ENCODE data around the gene ANKMY1.

The ANKMY1 gene

DNA sequence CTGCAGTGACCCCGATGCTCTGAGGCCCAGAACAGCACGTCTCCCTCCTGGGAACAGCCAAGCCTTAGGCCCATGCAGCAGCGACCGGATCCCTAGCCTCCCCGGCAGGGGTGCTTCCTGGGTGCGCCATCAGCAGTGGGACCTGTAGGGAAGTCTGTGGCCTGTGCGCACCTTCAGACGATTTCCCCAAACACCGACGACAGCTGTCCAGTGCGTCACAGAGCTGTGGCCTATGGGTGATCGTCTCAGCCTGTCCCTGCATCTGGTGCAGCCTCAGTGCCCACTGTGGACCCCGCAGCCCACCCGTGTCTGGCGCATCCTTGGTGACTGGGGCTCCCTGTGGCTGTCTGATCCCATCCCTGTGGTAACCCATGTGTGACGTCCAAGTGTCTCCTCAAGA lies 113.3 kb downstream of the ANKMY1 start:
- TF ChIP-seq, protein P1, sequence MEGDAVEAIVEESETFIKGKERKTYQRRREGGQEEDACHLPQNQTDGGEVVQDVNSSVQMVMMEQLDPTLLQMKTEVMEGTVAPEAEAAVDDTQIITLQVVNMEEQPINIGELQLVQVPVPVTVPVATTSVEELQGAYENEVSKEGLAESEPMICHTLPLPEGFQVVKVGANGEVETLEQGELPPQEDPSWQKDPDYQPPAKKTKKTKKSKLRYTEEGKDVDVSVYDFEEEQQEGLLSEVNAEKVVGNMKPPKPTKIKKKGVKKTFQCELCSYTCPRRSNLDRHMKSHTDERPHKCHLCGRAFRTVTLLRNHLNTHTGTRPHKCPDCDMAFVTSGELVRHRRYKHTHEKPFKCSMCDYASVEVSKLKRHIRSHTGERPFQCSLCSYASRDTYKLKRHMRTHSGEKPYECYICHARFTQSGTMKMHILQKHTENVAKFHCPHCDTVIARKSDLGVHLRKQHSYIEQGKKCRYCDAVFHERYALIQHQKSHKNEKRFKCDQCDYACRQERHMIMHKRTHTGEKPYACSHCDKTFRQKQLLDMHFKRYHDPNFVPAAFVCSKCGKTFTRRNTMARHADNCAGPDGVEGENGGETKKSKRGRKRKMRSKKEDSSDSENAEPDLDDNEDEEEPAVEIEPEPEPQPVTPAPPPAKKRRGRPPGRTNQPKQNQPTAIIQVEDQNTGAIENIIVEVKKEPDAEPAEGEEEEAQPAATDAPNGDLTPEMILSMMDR (conservative IDR thresholded peaks at IDR 0.05; ENCODE audit: control insufficient read depth, insufficient read depth, low read depth, low read length) = no peak
- H3K4me3 ChIP-seq (ENCODE audit: control insufficient read depth, low read depth, low read length) = no peak overlapping the region
- no peak for DNase-seq (ENCODE audit: low read depth)

DNA sequence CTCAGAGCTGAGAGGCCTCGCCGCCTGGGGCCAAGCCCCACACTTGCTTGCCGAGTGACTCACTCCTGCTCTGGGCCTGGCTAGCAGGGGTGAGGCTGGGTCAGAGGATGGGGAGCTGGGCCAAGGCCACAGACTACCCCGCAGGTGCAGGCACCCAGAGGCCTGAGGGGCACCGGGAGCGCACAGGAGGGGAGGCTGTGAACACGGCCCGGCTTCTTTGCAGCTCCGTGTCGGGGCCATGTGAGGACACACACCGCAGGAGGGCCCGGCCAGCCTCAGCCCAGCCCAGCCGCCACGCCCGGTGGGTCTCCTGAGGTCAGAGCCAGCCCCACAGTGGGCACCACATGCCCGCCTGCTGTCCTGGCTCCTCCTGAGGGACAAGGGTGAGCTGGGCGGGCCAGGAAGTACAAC lies 113.9 kb downstream of the ANKMY1 start:
- TF ChIP-seq, protein P1 (conservative IDR thresholded peaks at IDR 0.05; ENCODE audit: control insufficient read depth, insufficient read depth, low read depth, low read length) = no peak
- DNase-seq (ENCODE audit: low read depth) = peak; percentile 29
- H3K4me3 ChIP-seq (ENCODE audit: control insufficient read depth, low read depth, low read length) = no peak overlapping the region

DNA sequence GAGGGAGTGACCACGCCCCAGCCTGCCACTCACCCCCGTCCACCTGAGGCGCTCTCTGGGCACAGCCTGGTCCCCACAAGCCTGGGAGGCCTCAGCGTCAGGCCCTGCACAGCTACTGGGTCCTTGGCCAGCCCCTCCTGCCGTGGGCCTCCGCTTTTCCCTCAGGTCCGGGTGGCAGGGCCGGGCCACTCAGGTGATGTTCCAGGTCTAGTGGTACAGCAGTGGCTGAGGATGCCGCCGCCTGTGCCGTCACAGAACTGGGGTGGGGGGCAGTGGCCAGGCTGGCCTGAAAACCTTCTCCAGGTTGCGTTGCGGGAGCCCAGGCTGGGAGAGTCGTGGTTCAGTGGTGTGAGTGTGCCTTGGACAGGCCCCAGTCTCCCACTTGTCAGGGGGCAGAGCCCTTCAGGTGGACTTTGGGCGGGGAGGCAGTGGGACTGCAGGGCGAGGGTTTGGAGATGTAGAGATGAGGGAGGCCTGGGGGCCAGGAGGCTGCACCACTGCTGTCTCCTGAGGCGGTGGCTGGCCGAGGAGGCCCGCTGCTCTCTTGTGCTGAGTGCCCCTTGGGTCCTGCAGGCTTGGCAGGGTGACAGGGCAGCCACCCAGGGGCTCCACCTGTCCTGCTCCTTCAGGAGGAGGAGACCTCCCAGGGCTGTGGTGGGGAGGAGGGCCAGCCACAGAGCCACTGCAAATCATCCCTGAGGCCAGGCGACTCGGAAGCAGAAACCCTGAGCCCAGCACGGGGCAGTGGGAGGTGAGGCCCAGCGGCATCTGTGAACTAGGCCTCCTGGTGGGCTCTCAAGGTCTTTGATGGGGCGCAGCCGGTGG lies 114.7 kb downstream of the ANKMY1 start:
- no peak overlapping the region for H3K4me3 ChIP-seq (ENCODE audit: control insufficient read depth, low read depth, low read length)
- TF ChIP-seq, protein P1 (conservative IDR thresholded peaks at IDR 0.05; ENCODE audit: control insufficient read depth, insufficient read depth, low read depth, low read length) = no peak
- no peak for DNase-seq (ENCODE audit: low read depth)

DNA sequence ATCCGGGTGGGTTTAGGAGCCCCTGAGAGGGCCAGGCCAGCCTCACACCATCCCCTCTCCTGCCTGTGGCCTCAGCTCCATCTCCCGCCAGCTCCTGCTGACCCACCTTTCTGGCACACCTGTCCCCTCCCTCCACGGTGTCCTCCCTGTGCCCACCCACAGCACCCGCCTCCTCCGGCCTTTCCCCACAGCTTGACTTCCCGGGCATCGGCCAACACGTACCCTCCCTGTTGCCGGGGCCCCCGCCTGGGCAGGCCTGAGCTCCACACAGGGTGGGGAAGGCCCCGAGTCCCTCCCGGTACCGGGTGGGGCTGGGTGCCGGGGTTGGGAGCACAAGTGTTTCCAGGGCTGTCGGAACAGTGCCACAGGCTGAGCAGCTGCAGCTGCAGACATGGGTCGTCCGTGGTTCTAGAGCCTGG lies 115.8 kb downstream of the ANKMY1 start:
- DNase-seq (ENCODE audit: low read depth) = no peak
- H3K4me3 ChIP-seq (ENCODE audit: control insufficient read depth, low read depth, low read length) = no peak overlapping the region
- TF ChIP-seq, protein P1 (conservative IDR thresholded peaks at IDR 0.05; ENCODE audit: control insufficient read depth, insufficient read depth, low read depth, low read length) = no peak

DNA sequence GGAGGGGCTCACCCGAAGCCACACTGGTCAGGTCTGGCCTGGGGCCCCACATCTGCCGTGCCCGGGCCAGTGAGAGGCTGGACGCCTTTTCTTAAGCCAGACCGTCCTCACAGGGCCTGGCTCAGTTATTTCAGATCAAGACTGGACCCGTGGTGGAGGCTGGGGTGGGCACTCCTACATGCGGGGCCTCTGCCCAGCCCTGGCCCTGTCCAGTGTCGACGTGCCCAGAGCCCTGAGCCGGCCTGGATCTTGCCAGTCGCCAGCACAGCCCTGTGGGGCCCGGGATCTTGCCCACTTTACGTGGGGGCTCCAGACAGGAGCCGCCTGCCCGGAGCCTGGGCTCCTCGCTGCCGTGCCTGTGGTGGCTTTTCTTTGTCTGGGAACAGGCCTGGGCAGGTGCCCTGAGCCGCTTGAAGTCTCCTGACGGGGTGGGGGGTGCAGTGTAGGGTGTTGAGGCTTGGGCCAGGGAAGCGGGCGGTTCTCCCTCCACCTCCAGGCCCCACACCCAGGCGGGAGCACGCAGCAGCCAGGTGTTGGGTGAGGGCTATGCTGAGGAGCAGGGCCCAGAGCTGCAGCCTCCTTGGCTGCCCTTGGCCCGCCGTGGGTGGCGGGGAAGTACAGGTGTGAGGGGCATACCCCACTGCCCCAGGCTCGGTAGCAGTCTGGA lies 116.3 kb downstream of the ANKMY1 start:
- TF ChIP-seq, protein P1 (conservative IDR thresholded peaks at IDR 0.05; ENCODE audit: control insufficient read depth, insufficient read depth, low read depth, low read length) = no peak
- DNase-seq (ENCODE audit: low read depth) = no peak
- no peak overlapping the region for H3K4me3 ChIP-seq (ENCODE audit: control insufficient read depth, low read depth, low read length)

DNA sequence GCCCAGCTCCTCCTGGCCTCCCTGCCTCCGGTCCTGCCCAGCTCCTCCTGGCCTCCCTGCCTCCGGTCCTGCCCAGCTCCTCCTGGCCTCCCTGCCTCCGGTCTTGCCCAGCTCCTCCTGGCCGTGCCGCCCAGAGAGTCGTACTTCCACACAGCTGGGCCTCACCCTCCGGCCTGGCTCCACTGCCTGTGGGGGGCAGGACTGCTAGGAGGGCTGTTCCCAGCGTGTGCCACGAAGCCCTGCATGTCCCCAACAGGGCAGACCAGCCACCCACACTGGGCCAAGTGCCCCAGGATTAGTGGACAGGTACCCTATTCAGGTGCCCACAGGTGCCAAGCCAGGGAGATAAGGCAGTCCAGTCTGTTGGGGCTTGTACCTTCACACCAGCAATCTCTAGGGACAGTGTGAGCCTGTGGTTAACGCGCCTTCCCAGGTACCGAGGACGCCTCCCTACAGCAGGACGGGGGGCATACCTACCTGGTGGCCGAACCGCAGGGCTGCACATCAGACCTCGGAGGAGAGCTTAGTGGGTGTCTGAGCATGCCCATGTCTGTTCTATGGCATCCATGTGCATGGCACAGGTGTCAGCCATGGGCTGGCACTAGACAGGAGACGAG lies 117.0 kb downstream of the ANKMY1 start:
- DNase-seq (ENCODE audit: low read depth) = no peak
- TF ChIP-seq, protein P1 (conservative IDR thresholded peaks at IDR 0.05; ENCODE audit: control insufficient read depth, insufficient read depth, low read depth, low read length) = no peak
- H3K4me3 ChIP-seq (ENCODE audit: control insufficient read depth, low read depth, low read length) = no peak overlapping the region

Data from fibroblast of mammary gland (primary cell).